ENCODE measurements around the gene KL. TPM values are rescaled to one million over a fixed set of nuclear protein-coding genes. Genes with fewer than 3 reads are reported as not detected.

The KL gene
- total RNA-seq, 4 donors from 2014 or later: 1.9 to 11.9 (median 7.0) TPM

GRCh38 chr13:32988608-32989289 is 27.5 kb upstream of the KL start:
- TF ChIP-seq, protein P1, sequence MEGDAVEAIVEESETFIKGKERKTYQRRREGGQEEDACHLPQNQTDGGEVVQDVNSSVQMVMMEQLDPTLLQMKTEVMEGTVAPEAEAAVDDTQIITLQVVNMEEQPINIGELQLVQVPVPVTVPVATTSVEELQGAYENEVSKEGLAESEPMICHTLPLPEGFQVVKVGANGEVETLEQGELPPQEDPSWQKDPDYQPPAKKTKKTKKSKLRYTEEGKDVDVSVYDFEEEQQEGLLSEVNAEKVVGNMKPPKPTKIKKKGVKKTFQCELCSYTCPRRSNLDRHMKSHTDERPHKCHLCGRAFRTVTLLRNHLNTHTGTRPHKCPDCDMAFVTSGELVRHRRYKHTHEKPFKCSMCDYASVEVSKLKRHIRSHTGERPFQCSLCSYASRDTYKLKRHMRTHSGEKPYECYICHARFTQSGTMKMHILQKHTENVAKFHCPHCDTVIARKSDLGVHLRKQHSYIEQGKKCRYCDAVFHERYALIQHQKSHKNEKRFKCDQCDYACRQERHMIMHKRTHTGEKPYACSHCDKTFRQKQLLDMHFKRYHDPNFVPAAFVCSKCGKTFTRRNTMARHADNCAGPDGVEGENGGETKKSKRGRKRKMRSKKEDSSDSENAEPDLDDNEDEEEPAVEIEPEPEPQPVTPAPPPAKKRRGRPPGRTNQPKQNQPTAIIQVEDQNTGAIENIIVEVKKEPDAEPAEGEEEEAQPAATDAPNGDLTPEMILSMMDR (IDR thresholded peaks at IDR 0.05; ENCODE audit: low read depth): no peak

- TF ChIP-seq, protein P1 (IDR thresholded peaks at IDR 0.05; ENCODE audit: low read depth): no peak
Measured at GRCh38 chr13:32989290-32989667, 26.9 kb upstream of the KL start.

GRCh38 chr13:32989942-32990341 is 26.3 kb upstream of the KL start:
- TF ChIP-seq, protein P1 (IDR thresholded peaks at IDR 0.05; ENCODE audit: low read depth): no peak

GRCh38 chr13:32993145-32993544 is 23.1 kb upstream of the KL start:
- TF ChIP-seq, protein P1 (IDR thresholded peaks at IDR 0.05; ENCODE audit: low read depth): no peak

GRCh38 chr13:32997399-32997798 is 18.8 kb upstream of the KL start:
- TF ChIP-seq, protein P1 (IDR thresholded peaks at IDR 0.05; ENCODE audit: low read depth): no peak

DNA sequence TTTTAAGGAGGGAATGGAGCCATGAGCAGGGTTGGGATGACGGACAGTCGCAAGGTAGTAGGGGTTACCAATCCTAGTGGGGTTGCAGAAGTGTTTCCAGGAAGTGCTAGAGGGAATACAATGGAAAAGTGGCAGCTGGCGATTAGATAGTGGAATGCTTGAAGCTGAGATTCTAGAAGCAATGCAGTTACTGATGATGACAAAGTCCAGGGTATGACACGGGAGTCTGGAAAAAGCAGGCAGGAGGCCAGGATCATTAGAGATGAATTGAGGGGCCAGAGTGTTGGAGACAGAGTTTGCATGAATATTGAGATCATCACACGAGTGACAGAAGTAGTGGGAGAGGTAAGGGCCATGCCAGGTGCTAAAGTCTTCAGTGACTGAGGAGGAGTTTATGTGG is 17.3 kb upstream of the KL start:
- TF ChIP-seq, protein P1 (IDR thresholded peaks at IDR 0.05; ENCODE audit: low read depth): no peak

DNA sequence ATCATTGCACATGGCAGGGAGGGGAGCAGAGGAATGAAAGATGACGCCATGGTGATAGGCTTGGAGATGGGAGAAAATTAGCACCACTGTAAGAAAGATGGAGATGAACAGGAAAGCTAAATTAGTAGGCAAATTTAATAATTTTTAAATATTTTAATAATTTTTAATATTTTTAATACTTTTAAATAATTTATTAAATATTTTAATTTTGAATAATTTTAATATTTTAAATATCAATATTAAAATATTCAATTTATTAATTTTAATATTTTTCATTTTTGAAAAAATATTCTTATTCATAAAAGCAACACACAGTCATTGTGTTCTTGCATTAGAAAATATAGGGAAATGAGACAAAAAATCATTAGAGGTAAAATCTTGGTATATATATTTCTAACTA is 15.9 kb upstream of the KL start:
- TF ChIP-seq, protein P1 (IDR thresholded peaks at IDR 0.05; ENCODE audit: low read depth): no peak
